Measurements from ENCODE around the gene LMBR1.

The LMBR1 gene

DNA sequence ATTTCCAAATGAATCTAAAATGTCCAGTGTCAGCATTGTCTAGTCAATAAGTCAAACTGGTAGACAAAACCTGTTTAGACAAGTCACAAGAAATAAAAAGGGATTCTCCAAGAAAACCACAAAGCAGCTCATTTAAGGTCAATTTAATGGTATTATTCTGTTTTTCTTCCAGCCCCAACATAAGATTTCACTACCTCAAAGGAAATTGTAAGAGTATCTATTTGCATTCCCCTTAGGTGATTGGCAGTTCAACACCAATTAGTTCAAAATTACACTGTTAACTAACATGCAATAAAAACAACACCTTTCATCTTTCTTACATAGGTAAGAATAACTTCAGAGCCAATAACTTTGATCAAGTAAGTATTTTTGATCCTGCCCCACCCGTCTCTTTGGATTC is 146.1 kb downstream of the LMBR1 start:
- H3K9me3 ChIP-seq (ENCODE audit: control insufficient read depth, low read length): no peaks in the 10 kb centered on the region
- H3K4me3 ChIP-seq (ENCODE audit: low read length): no peak overlapping the region
- H3K36me3 ChIP-seq (ENCODE audit: control insufficient read depth, insufficient read depth, low read length, severe bottlenecking): no peaks in the 10 kb centered on the region
- no peak for DNase-seq (ENCODE audit: low read depth)
- H3K4me1 ChIP-seq (ENCODE audit: control insufficient read depth, insufficient read depth, low read length): peaks cover 7% of the 10 kb centered on the region
- no peak overlapping the region for H3K9ac ChIP-seq (ENCODE audit: low read length)
- H3K27me3 ChIP-seq (replicated peaks; ENCODE audit: control insufficient read depth, insufficient read depth, low read length): no peaks in the 10 kb centered on the region

DNA sequence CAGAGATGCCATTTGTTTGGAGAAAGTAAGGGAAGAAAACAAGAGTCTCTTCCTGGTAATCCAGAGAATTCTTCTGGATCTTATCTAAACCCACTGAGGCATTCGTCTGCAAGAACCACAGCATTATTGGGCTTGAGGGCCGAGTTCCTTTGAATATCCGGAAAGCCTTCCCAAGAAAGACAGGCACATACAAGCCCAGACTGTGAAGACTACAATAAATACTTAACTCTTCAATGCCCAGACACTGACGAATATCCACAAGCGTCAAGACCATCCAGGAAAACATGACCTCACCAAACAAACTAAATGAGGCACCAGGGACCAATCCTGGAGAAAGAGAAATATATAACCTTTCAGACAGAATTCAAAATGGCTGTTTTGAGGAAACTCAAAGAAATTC is 153.4 kb downstream of the LMBR1 start:
- Histone ChIP-seq H3K27me3 (replicated peaks; ENCODE audit: control insufficient read depth, insufficient read depth, low read length) (no peaks in the 10 kb centered on the region), H3K9ac (ENCODE audit: low read length) (no peak overlapping the region), H3K4me1 (ENCODE audit: control insufficient read depth, insufficient read depth, low read length) (no peaks in the 10 kb centered on the region), H3K4me3 (ENCODE audit: low read length) (no peak overlapping the region), H3K9me3 (ENCODE audit: control insufficient read depth, low read length) (peaks cover 5% of the 10 kb centered on the region), H3K36me3 (ENCODE audit: control insufficient read depth, insufficient read depth, low read length, severe bottlenecking) (peaks cover 5% of the 10 kb centered on the region)
- DNase-seq (ENCODE audit: low read depth): no peak

- Histone ChIP-seq H3K9ac (ENCODE audit: low read length) (no peak overlapping the region), H3K4me1 (ENCODE audit: control insufficient read depth, insufficient read depth, low read length) (no peaks in the 10 kb centered on the region), H3K36me3 (ENCODE audit: control insufficient read depth, insufficient read depth, low read length, severe bottlenecking) (peaks cover 22% of the 10 kb centered on the region), H3K4me3 (ENCODE audit: low read length) (no peak overlapping the region), H3K9me3 (ENCODE audit: control insufficient read depth, low read length) (peaks cover 26% of the 10 kb centered on the region), H3K27me3 (replicated peaks; ENCODE audit: control insufficient read depth, insufficient read depth, low read length) (no peaks in the 10 kb centered on the region)
- DNase-seq (ENCODE audit: low read depth): no peak
These were observed 157.1 kb downstream of the LMBR1 start for GRCh38 chr7:156735851-156736250.

- Histone ChIP-seq H3K9ac (ENCODE audit: low read length) (no peak overlapping the region), H3K4me1 (ENCODE audit: control insufficient read depth, insufficient read depth, low read length) (peaks cover 5% of the 10 kb centered on the region), H3K4me3 (ENCODE audit: low read length) (no peak overlapping the region), H3K36me3 (ENCODE audit: control insufficient read depth, insufficient read depth, low read length, severe bottlenecking) (peaks cover 22% of the 10 kb centered on the region), H3K9me3 (ENCODE audit: control insufficient read depth, low read length) (peaks cover 26% of the 10 kb centered on the region), H3K27me3 (replicated peaks; ENCODE audit: control insufficient read depth, insufficient read depth, low read length) (no peaks in the 10 kb centered on the region)
- no peak for DNase-seq (ENCODE audit: low read depth)
These were observed 159.3 kb downstream of the LMBR1 start for GRCh38 chr7:156733638-156734037.

GRCh38 chr7:156732091-156732625 is 160.8 kb downstream of the LMBR1 start:
- H3K4me3 ChIP-seq (ENCODE audit: low read length): no peak overlapping the region
- no peak overlapping the region for H3K9ac ChIP-seq (ENCODE audit: low read length)
- H3K9me3 ChIP-seq (ENCODE audit: control insufficient read depth, low read length): peaks cover 26% of the 10 kb centered on the region
- peak; percentile 34 for DNase-seq (ENCODE audit: low read depth)
- H3K4me1 ChIP-seq (ENCODE audit: control insufficient read depth, insufficient read depth, low read length): peaks cover 5% of the 10 kb centered on the region
- H3K27me3 ChIP-seq (replicated peaks; ENCODE audit: control insufficient read depth, insufficient read depth, low read length): no peaks in the 10 kb centered on the region
- H3K36me3 ChIP-seq (ENCODE audit: control insufficient read depth, insufficient read depth, low read length, severe bottlenecking): peaks cover 22% of the 10 kb centered on the region

GRCh38 chr7:156731651-156732050 is 161.3 kb downstream of the LMBR1 start:
- DNase-seq (ENCODE audit: low read depth): peak; percentile 56
- H3K36me3 ChIP-seq (ENCODE audit: control insufficient read depth, insufficient read depth, low read length, severe bottlenecking): peaks cover 22% of the 10 kb centered on the region
- H3K4me3 ChIP-seq (ENCODE audit: low read length): no peak overlapping the region
- H3K27me3 ChIP-seq (replicated peaks; ENCODE audit: control insufficient read depth, insufficient read depth, low read length): no peaks in the 10 kb centered on the region
- H3K9ac ChIP-seq (ENCODE audit: low read length): no peak overlapping the region
- H3K4me1 ChIP-seq (ENCODE audit: control insufficient read depth, insufficient read depth, low read length): peaks cover 5% of the 10 kb centered on the region
- H3K9me3 ChIP-seq (ENCODE audit: control insufficient read depth, low read length): peaks cover 26% of the 10 kb centered on the region

- peaks cover 10% of the 10 kb centered on the region for H3K4me1 ChIP-seq (ENCODE audit: control insufficient read depth, insufficient read depth, low read length)
- no peaks in the 10 kb centered on the region for H3K27me3 ChIP-seq (replicated peaks; ENCODE audit: control insufficient read depth, insufficient read depth, low read length)
- no peak overlapping the region for H3K9ac ChIP-seq (ENCODE audit: low read length)
- H3K4me3 ChIP-seq (ENCODE audit: low read length): no peak overlapping the region
- peaks cover 7% of the 10 kb centered on the region for H3K36me3 ChIP-seq (ENCODE audit: control insufficient read depth, insufficient read depth, low read length, severe bottlenecking)
- H3K9me3 ChIP-seq (ENCODE audit: control insufficient read depth, low read length): no peaks in the 10 kb centered on the region
- peak; percentile 61 for DNase-seq (ENCODE audit: low read depth)
These were observed 167.0 kb downstream of the LMBR1 start for GRCh38 chr7:156725936-156726335.

DNA sequence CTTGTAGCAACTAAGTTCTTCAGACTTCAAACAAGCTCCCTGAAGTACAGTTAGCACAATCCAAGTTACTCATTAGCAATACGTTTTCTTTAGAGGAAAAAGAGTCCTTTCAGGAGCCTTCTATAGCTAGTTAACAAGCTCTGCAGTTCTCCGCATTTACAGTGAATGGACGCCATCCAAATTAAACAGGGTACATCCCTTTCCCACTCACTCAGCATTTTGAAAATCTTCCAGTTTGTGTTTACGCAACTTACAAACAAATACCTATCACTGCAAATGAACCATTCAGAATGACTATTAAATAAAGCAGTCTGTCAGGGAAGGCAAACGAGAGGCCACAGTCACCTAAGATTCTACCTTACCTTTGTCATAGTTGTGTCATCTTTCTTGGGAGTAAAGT is 167.9 kb downstream of the LMBR1 start:
- H3K9me3 ChIP-seq (ENCODE audit: control insufficient read depth, low read length): no peaks in the 10 kb centered on the region
- peaks cover 8% of the 10 kb centered on the region for H3K4me1 ChIP-seq (ENCODE audit: control insufficient read depth, insufficient read depth, low read length)
- H3K36me3 ChIP-seq (ENCODE audit: control insufficient read depth, insufficient read depth, low read length, severe bottlenecking): peaks cover 7% of the 10 kb centered on the region
- H3K9ac ChIP-seq (ENCODE audit: low read length): no peak overlapping the region
- H3K4me3 ChIP-seq (ENCODE audit: low read length): no peak overlapping the region
- peak; percentile 28 for DNase-seq (ENCODE audit: low read depth)
- H3K27me3 ChIP-seq (replicated peaks; ENCODE audit: control insufficient read depth, insufficient read depth, low read length): no peaks in the 10 kb centered on the region

- Histone ChIP-seq H3K4me1 (ENCODE audit: control insufficient read depth, insufficient read depth, low read length) (peaks cover 5% of the 10 kb centered on the region), H3K27me3 (replicated peaks; ENCODE audit: control insufficient read depth, insufficient read depth, low read length) (no peaks in the 10 kb centered on the region), H3K9ac (ENCODE audit: low read length) (no peak overlapping the region), H3K4me3 (ENCODE audit: low read length) (no peak overlapping the region), H3K36me3 (ENCODE audit: control insufficient read depth, insufficient read depth, low read length, severe bottlenecking) (peaks cover 7% of the 10 kb centered on the region), H3K9me3 (ENCODE audit: control insufficient read depth, low read length) (no peaks in the 10 kb centered on the region)
- no peak for DNase-seq (ENCODE audit: low read depth)
These were observed 170.7 kb downstream of the LMBR1 start for GRCh38 chr7:156722043-156722826.

DNA sequence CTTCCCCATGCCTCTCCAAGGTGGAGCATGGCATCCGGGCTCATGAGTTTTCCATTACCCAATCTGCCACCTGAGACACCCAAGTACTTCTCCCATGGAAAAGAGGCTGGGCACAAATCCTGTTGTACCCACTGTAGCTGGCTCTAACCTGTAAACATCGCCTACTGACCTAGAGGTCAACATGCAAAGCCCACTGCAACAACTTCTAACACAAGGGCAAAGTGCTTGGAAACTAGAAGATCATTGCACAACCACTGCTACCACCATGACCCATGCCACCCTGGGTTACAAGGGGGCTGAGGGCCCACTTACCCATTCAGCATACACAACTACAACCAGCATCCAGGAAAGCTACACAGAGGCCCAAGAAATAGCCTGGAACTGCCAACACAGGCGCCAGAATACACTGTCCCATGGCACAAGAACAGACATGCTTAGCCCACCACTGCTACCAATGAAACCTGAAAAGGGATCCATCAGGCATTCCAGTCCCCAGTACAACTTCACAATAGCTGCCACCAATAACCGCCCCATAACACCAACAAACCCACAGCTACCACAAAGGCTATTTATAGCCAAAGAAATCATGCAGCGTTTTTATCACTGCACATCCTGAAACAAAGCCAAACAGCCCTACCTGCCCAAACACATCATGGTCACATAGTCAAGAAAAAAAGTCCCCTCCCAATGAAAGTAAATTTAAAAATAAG is 189.1 kb downstream of the LMBR1 start:
- Histone ChIP-seq H3K36me3 (ENCODE audit: control insufficient read depth, insufficient read depth, low read length, severe bottlenecking) (no peaks in the 10 kb centered on the region), H3K4me1 (ENCODE audit: control insufficient read depth, insufficient read depth, low read length) (peaks cover 4% of the 10 kb centered on the region), H3K4me3 (ENCODE audit: low read length) (no peak overlapping the region), H3K27me3 (replicated peaks; ENCODE audit: control insufficient read depth, insufficient read depth, low read length) (no peaks in the 10 kb centered on the region), H3K9me3 (ENCODE audit: control insufficient read depth, low read length) (peaks cover 6% of the 10 kb centered on the region), H3K9ac (ENCODE audit: low read length) (no peak overlapping the region)
- DNase-seq (ENCODE audit: low read depth): no peak

GRCh38 chr7:156703209-156703608 is 189.8 kb downstream of the LMBR1 start:
- Histone ChIP-seq H3K9me3 (ENCODE audit: control insufficient read depth, low read length) (peaks cover 2% of the 10 kb centered on the region), H3K36me3 (ENCODE audit: control insufficient read depth, insufficient read depth, low read length, severe bottlenecking) (no peaks in the 10 kb centered on the region), H3K4me3 (ENCODE audit: low read length) (no peak overlapping the region)

More at GRCh38 chr7:156703209-156703608, 189.8 kb downstream of the LMBR1 start:
- no peak for DNase-seq (ENCODE audit: low read depth)
- Histone ChIP-seq H3K9ac (ENCODE audit: low read length) (no peak overlapping the region), H3K27me3 (replicated peaks; ENCODE audit: control insufficient read depth, insufficient read depth, low read length) (no peaks in the 10 kb centered on the region), H3K4me1 (ENCODE audit: control insufficient read depth, insufficient read depth, low read length) (peaks cover 4% of the 10 kb centered on the region)
